Mucosa of rectum (tissue), 2 donors: Measurements from ENCODE around the gene GSE1.

Source experiments
- H3K27ac ChIP-seq, 2 donors: one replicate each; pipeline ENCODE4 v1.7.0; 2013; ENCODE audit warnings: inconsistent platforms in 2 of 2, low read depth in 2 of 2, low read length in 2 of 2
- H3K27me3 ChIP-seq, 2 donors: one replicate each; pipeline ENCODE4 v1.7.0; 2013; ENCODE audit warnings: low read length in 2 of 2; ENCODE audit not compliant: control insufficient read depth in 2 of 2, insufficient read depth in 2 of 2
- H3K36me3 ChIP-seq, 2 donors: one replicate each; pipeline ENCODE4 v1.7.0; 2013; ENCODE audit warnings: low read length in 2 of 2; ENCODE audit not compliant: control insufficient read depth in 2 of 2, insufficient read depth in 2 of 2
- H3K4me1 ChIP-seq, 2 donors: one replicate each; pipeline ENCODE4 v1.7.0; 2013; ENCODE audit warnings: low read length in 2 of 2, mild to moderate bottlenecking in 1 of 2; ENCODE audit not compliant: control insufficient read depth in 2 of 2, insufficient read depth in 2 of 2
- H3K4me3 ChIP-seq, 2 donors: one replicate each; pipeline ENCODE4 v1.7.0; 2013; ENCODE audit warnings: low read length in 2 of 2
- H3K9ac ChIP-seq, 2 donors: one replicate each; pipeline ENCODE4 v1.7.0; 2013; ENCODE audit warnings: low read length in 2 of 2, low read depth in 1 of 2, mild to moderate bottlenecking in 1 of 2
- H3K9me3 ChIP-seq, 2 donors: one replicate each; pipeline ENCODE4 v1.7.0; 2013; ENCODE audit warnings: low read length in 2 of 2; ENCODE audit not compliant: control insufficient read depth in 2 of 2
- donor health status: healthy.
- donor health status: Normal muscosa, but diverticular disease.

The GSE1 gene

GRCh38 chr16:85683363-85683762 lies 70.2 kb downstream of the GSE1 start:
- Histone ChIP-seq H3K4me3 (no peak overlapping the region), H3K9ac (no peak overlapping the region), H3K27ac (no peak overlapping the region), H3K4me1 (peaks cover 12 to 32% of the 10 kb centered on the region in 2 donors), H3K36me3 (peaks cover 2 to 4% of the 10 kb centered on the region in 2 donors), H3K27me3 (no peaks in the 10 kb centered on the region), H3K9me3 (no peaks in the 10 kb centered on the region)

GRCh38 chr16:85685251-85685650 lies 72.1 kb downstream of the GSE1 start:
- no peaks in the 10 kb centered on the region for H3K36me3 ChIP-seq
- H3K9me3 ChIP-seq, result no peaks in the 10 kb centered on the region
- no peaks in the 10 kb centered on the region for H3K27me3 ChIP-seq

GRCh38 chr16:85686912-85687591 lies 73.9 kb downstream of the GSE1 start:
- Histone ChIP-seq H3K27me3 (no peaks in the 10 kb centered on the region), H3K9ac (no peak overlapping the region), H3K36me3 (no peaks in the 10 kb centered on the region), H3K4me3 (peak overlapping the region in 1 of 2 donors; percentile 37), H3K27ac (no peak overlapping the region), H3K4me1 (peaks cover 9 to 15% of the 10 kb centered on the region in 2 donors), H3K9me3 (no peaks in the 10 kb centered on the region)

More at GRCh38 chr16:85685251-85685650, 72.1 kb downstream of the GSE1 start:
- H3K4me3 ChIP-seq, result no peak overlapping the region
- no peak overlapping the region for H3K9ac ChIP-seq
- H3K4me1 ChIP-seq, result peaks cover 20 to 27% of the 10 kb centered on the region in 2 donors
- no peak overlapping the region for H3K27ac ChIP-seq

- peak overlapping the region in 1 of 2 donors; percentile 43 for H3K27ac ChIP-seq
- peak overlapping the region in 1 of 2 donors; percentile 48 for H3K9ac ChIP-seq
- no peaks in the 10 kb centered on the region for H3K9me3 ChIP-seq
- peak overlapping the region; percentile 74 for H3K4me3 ChIP-seq
- H3K4me1 ChIP-seq, result peaks cover 9 to 15% of the 10 kb centered on the region in 2 donors
- no peaks in the 10 kb centered on the region for H3K27me3 ChIP-seq
- H3K36me3 ChIP-seq, result no peaks in the 10 kb centered on the region
Measured at GRCh38 chr16:85687651-85688471, 74.7 kb downstream of the GSE1 start.

- H3K4me3 ChIP-seq, result peak within 1 kb of the TSS; percentile 74
- H3K27me3 ChIP-seq, result no peaks in the 10 kb centered on the region
- peaks cover 9 to 15% of the 10 kb centered on the region in 2 donors for H3K4me1 ChIP-seq
- peak within 1 kb of the TSS in 1 of 2 donors; percentile 48 for H3K9ac ChIP-seq
- no peaks in the 10 kb centered on the region for H3K36me3 ChIP-seq
- H3K9me3 ChIP-seq, result no peaks in the 10 kb centered on the region
- H3K27ac ChIP-seq, result peak within 1 kb of the TSS in 1 of 2 donors; percentile 43
Measured at GRCh38 chr16:85688586-85689284, 75.6 kb downstream of the GSE1 start, which contains the start of gene GINS2. TSS of gene GINS2 (minus strand) at chr16:85688954. CDS start at chr16:85688898, 56 bp downstream.

- Histone ChIP-seq H3K4me3 (peak overlapping the region; percentile 1 to 17), H3K27ac (no peak overlapping the region), H3K9ac (no peak overlapping the region)
Measured at GRCh38 chr16:85689285-85689949, 76.3 kb downstream of the GSE1 start.

GRCh38 chr16:85689950-85690320 lies 76.8 kb downstream of the GSE1 start:
- Histone ChIP-seq H3K4me3 (no peak overlapping the region), H3K9me3 (no peaks in the 10 kb centered on the region), H3K27me3 (no peaks in the 10 kb centered on the region), H3K4me1 (peaks cover 9 to 15% of the 10 kb centered on the region in 2 donors), H3K9ac (no peak overlapping the region), H3K27ac (no peak overlapping the region), H3K36me3 (no peaks in the 10 kb centered on the region)

More at GRCh38 chr16:85689285-85689949, 76.3 kb downstream of the GSE1 start:
- no peaks in the 10 kb centered on the region for H3K9me3 ChIP-seq
- no peaks in the 10 kb centered on the region for H3K36me3 ChIP-seq
- no peaks in the 10 kb centered on the region for H3K27me3 ChIP-seq
- peaks cover 9 to 15% of the 10 kb centered on the region in 2 donors for H3K4me1 ChIP-seq

- Histone ChIP-seq H3K4me3 (no peak overlapping the region), H3K27ac (no peak overlapping the region), H3K36me3 (no peaks in the 10 kb centered on the region), H3K4me1 (peaks cover 9 to 15% of the 10 kb centered on the region in 2 donors), H3K27me3 (no peaks in the 10 kb centered on the region), H3K9ac (no peak overlapping the region), H3K9me3 (no peaks in the 10 kb centered on the region)
Measured at GRCh38 chr16:85690469-85691064, 77.4 kb downstream of the GSE1 start.
